K562 (cell line): ENCODE results near the gene GSX2. TPM values are rescaled to one million over a fixed set of nuclear protein-coding genes. Genes with fewer than 3 reads are reported as not detected.

Experiments used
- ATF7 ChIP-seq: fragments of 450-650 bp; IDR thresholded peaks from 2 replicates; pipeline ENCODE4 v1.7.1; 2014; ENCODE audit warnings: mild to moderate bottlenecking, moderate library complexity
- CXXC5 ChIP-seq: fragments of 250-450 bp; sonication (Bioruptor Pico); IDR thresholded peaks from 2 replicates; pipeline ENCODE4 v1.8.0; 2022; ENCODE audit warnings: inconsistent platforms, mild to moderate bottlenecking, moderate library complexity
- EP400 ChIP-seq: fragments of 450-650 bp; IDR thresholded peaks from 2 replicates; pipeline ENCODE4 v1.6.1; 2017; ENCODE audit warnings: antibody characterized with exemption, mild to moderate bottlenecking, moderate library complexity
- HCFC1 ChIP-seq: IDR thresholded peaks from 2 replicates; pipeline ENCODE4 v1.6.1; 2012; ENCODE audit warnings: low read depth, low read length, improper control_type of control experiment
- LEF1 ChIP-seq: fragments of 450-650 bp; IDR thresholded peaks from 2 replicates; pipeline ENCODE4 v1.6.1; 2016; ENCODE audit warnings: mild to moderate bottlenecking
- MAFK ChIP-seq: IDR thresholded peaks from 2 replicates; pipeline ENCODE4 v1.6.1; 2011; ENCODE audit warnings: low read length, improper control_type of control experiment
- MEIS2 ChIP-seq: fragments of 450-650 bp; IDR thresholded peaks from 2 replicates; pipeline ENCODE4 v1.6.1; 2014; ENCODE audit warnings: mild to moderate bottlenecking; ENCODE audit not compliant: partially characterized antibody
- RBM22 ChIP-seq: fragments of 200-400 bp; formaldehyde crosslinking; IDR thresholded peaks from 2 replicates; pipeline ENCODE4 v1.6.1; 2018; ENCODE audit warnings: low read length, low read depth; ENCODE audit not compliant: poor library complexity, severe bottlenecking
- RUNX1 ChIP-seq: sonication (generic); IDR thresholded peaks from 2 replicates; pipeline ENCODE4 v1.6.1; 2016; ENCODE audit warnings: antibody characterized with exemption, low read depth
- SMAD2 ChIP-seq: fragments of 150-350 bp; IDR thresholded peaks from 2 replicates; pipeline ENCODE4 v1.6.1; 2014; ENCODE audit warnings: low read depth, mild to moderate bottlenecking, low read length
- SREBF2 ChIP-seq: sonication (generic); formaldehyde crosslinking; IDR thresholded peaks from 2 replicates; pipeline ENCODE4 v1.4.0; 2020; ENCODE audit warnings: mild to moderate bottlenecking, missing genetic modification reagents
- TAF7 ChIP-seq: fragments of 450-650 bp; IDR thresholded peaks from 2 replicates; pipeline ENCODE4 v1.6.1; 2016; ENCODE audit warnings: missing genetic modification characterization, missing compliant biosample characterization
- ZFX ChIP-seq: sonication (generic); formaldehyde crosslinking; IDR thresholded peaks from 2 replicates; pipeline ENCODE4 v1.8.0; 2022; ENCODE audit warnings: mild to moderate bottlenecking, missing genetic modification reagents, moderate library complexity
- ZKSCAN8 ChIP-seq: fragments of 200-800 bp; sonication (Bioruptor generic); IDR thresholded peaks from 2 replicates; pipeline ENCODE4 v1.6.1; 2016; ENCODE audit warnings: missing genetic modification characterization, missing compliant biosample characterization
- ZNF316 ChIP-seq: fragments of 450-650 bp; IDR thresholded peaks from 2 replicates; pipeline ENCODE4 v1.6.1; 2016
- ZNF76 ChIP-seq: fragments of 250-450 bp; sonication (Bioruptor Pico); IDR thresholded peaks from 2 replicates; pipeline ENCODE4 v1.4.0; 2020; ENCODE audit warnings: mild to moderate bottlenecking, moderate library complexity, borderline replicate concordance
- polyA plus RNA-seq, 8 experiments: library from polyadenylated mRNA; depleted of rRNA in 4 of 8; stranded (reverse) in 5 of 8; unstranded in 3 of 8; fragments of >200 nt; fragmentation: Nextera tagmentation in 2 of 8; fragmentation: Illumina TruSeq in 1 of 8; extraction: Ambion mirVana in 2 of 8; extraction: Trizol in 1 of 8; gene quantifications; 2 replicates each; pipeline versions ENCODE4 v1.2.1 to v1.2.3, GENCODE V29; 2011 to 2014; ENCODE audit warnings: inconsistent platforms in 1 of 8, missing spikeins in 1 of 8
- total RNA-seq, 7 experiments: library from RNA; depleted of rRNA in 6 of 7; stranded (reverse); fragments of >200 nt in 6 of 7; fragmentation: Illumina TruSeq in 2 of 7; extraction: Trizol in 2 of 7; gene quantifications; 2 replicates each; pipeline versions ENCODE4 v1.2.1 to v1.2.3, GENCODE V29; 2011 to 2021; ENCODE audit warnings: low replicate concordance in 1 of 7
- TF ChIP-seq, protein P1 (sequence below): IDR thresholded peaks from 2 replicates; pipeline ENCODE4 v1.6.1; 2012; ENCODE audit warnings: low read depth, low read length, improper control_type of control experiment, borderline replicate concordance
- TF ChIP-seq, protein P2 (sequence below): sonication (generic); formaldehyde crosslinking; IDR thresholded peaks from 2 replicates; pipeline ENCODE4 v1.8.0; 2022; ENCODE audit warnings: missing genetic modification reagents, mild to moderate bottlenecking, moderate library complexity, borderline replicate concordance
- TF ChIP-seq, protein P3 (sequence below): fragments of 200-800 bp; sonication (Bioruptor generic); IDR thresholded peaks from 2 replicates; pipeline ENCODE4 v1.6.1; 2017; ENCODE audit warnings: missing genetic modification characterization, missing compliant biosample characterization
- TF ChIP-seq, protein P4 (sequence below): sonication (generic); formaldehyde crosslinking; IDR thresholded peaks from 2 replicates; pipeline ENCODE4 v1.8.0; 2022; ENCODE audit warnings: mild to moderate bottlenecking, low read depth, missing genetic modification reagents
- TF ChIP-seq, protein P5 (sequence below): sonication (generic); formaldehyde crosslinking; IDR thresholded peaks from 2 replicates; pipeline ENCODE4 v1.8.1; 2023; ENCODE audit warnings: mild to moderate bottlenecking, missing genetic modification reagents

GSX2 gene
- total and polyA plus RNA-seq, 9 of the 15 experiments (the other 6 are each of a cell fraction or from before 2014, with no cell fraction given) = not detected

DNA sequence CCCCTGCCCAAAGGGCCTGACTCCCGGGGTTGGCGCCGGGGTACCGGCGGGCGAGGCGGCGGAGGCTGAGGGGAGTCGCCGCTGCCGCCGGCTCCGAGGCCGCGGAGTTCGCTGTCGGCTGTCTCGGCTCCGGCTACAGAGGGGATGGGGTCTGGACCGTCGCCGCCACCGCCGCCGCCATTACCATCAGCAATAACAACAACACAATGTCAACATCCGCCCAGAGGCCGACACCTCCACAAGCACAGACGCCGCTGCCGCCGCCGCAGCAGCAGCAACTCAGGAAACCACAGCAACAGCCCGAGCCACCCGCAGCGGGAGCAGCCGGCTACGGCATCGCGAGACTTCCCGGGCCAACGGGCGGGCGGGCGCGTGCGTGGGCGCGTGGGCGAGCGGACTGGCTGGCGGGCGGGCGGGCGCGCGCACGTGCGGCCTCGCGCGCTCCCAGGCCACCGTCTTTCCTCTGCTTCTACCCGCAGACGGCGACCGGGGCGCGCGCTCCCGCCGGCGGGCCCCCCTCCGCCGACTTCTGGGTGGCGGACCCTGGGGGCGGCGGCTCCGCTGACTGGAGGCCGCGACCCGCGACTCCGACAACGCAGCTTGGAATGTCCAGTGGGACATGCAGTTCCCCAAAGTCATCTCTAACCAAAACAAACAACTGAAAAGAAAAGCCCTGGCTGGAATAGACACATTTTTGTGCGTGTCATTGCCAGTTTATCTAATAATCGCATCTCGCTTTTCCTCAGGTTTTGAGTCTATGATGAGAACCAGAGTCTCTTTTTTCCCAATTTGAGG lies 35.4 kb upstream of the GSX2 start, which contains the start of gene CHIC2 (continued):
- TF ChIP-seq, protein P1, sequence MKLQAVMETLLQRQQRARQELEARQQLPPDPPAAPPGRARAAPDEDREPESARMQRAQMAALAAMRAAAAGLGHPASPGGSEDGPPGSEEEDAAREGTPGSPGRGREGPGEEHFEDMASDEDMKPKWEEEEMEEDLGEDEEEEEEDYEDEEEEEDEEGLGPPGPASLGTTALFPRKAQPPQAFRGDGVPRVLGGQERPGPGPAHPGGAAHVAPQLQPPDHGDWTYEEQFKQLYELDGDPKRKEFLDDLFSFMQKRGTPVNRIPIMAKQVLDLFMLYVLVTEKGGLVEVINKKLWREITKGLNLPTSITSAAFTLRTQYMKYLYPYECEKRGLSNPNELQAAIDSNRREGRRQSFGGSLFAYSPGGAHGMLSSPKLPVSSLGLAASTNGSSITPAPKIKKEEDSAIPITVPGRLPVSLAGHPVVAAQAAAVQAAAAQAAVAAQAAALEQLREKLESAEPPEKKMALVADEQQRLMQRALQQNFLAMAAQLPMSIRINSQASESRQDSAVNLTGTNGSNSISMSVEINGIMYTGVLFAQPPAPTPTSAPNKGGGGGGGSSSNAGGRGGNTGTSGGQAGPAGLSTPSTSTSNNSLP = no peak
- TF ChIP-seq TAF7 (tag) = peak; percentile 16; the same call in 1 of the 2 replicates
- TF ChIP-seq, protein P2, sequence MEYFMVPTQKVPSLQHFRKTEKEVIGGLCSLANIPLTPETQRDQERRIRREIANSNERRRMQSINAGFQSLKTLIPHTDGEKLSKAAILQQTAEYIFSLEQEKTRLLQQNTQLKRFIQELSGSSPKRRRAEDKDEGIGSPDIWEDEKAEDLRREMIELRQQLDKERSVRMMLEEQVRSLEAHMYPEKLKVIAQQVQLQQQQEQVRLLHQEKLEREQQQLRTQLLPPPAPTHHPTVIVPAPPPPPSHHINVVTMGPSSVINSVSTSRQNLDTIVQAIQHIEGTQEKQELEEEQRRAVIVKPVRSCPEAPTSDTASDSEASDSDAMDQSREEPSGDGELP (CRISPR knock-in tag) = peak; percentile 64
- TF ChIP-seq, protein P3, sequence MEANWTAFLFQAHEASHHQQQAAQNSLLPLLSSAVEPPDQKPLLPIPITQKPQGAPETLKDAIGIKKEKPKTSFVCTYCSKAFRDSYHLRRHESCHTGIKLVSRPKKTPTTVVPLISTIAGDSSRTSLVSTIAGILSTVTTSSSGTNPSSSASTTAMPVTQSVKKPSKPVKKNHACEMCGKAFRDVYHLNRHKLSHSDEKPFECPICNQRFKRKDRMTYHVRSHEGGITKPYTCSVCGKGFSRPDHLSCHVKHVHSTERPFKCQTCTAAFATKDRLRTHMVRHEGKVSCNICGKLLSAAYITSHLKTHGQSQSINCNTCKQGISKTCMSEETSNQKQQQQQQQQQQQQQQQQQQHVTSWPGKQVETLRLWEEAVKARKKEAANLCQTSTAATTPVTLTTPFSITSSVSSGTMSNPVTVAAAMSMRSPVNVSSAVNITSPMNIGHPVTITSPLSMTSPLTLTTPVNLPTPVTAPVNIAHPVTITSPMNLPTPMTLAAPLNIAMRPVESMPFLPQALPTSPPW (CRISPR knock-in tag) = peak; percentile 91
- TF ChIP-seq ZKSCAN8 = peak; percentile 56; the same call in 1 of the 2 replicates
- TF ChIP-seq ZNF316 = no peak
- no peak for TF ChIP-seq MAFK
- peak; percentile 49 for TF ChIP-seq RBM22
- TF ChIP-seq MEIS2 = peak; percentile 19
- TF ChIP-seq, protein P4, sequence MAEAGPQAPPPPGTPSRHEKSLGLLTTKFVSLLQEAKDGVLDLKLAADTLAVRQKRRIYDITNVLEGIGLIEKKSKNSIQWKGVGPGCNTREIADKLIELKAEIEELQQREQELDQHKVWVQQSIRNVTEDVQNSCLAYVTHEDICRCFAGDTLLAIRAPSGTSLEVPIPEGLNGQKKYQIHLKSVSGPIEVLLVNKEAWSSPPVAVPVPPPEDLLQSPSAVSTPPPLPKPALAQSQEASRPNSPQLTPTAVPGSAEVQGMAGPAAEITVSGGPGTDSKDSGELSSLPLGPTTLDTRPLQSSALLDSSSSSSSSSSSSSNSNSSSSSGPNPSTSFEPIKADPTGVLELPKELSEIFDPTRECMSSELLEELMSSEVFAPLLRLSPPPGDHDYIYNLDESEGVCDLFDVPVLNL (CRISPR knock-in tag) = no peak
- no peak for TF ChIP-seq RUNX1
- no peak for TF ChIP-seq SREBF2 (CRISPR knock-in tag)
- peak; percentile 43; the same call in 1 of the 2 replicates for TF ChIP-seq ATF7
- 0 out of 2 replicates have a peak, but pooled peaks have one; percentile 37 for TF ChIP-seq ZNF76 (CRISPR knock-in tag)
- TF ChIP-seq LEF1 = no peak
- TF ChIP-seq, protein P5, sequence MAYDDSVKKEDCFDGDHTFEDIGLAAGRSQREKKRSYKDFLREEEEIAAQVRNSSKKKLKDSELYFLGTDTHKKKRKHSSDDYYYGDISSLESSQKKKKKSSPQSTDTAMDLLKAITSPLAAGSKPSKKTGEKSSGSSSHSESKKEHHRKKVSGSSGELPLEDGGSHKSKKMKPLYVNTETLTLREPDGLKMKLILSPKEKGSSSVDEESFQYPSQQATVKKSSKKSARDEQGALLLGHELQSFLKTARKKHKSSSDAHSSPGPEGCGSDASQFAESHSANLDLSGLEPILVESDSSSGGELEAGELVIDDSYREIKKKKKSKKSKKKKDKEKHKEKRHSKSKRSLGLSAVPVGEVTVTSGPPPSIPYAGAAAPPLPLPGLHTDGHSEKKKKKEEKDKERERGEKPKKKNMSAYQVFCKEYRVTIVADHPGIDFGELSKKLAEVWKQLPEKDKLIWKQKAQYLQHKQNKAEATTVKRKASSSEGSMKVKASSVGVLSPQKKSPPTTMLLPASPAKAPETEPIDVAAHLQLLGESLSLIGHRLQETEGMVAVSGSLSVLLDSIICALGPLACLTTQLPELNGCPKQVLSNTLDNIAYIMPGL (CRISPR knock-in tag) = peak; percentile 27; the same call in 1 of the 2 replicates
- TF ChIP-seq CXXC5 (CRISPR knock-in tag) = peak; percentile 91
- peak; percentile 22; the same call in 1 of the 2 replicates for TF ChIP-seq HCFC1
- TF ChIP-seq EP400 = peak; percentile 45; the same call in 1 of the 2 replicates
- peak; percentile 93 for TF ChIP-seq ZFX (CRISPR knock-in tag)
- TF ChIP-seq SMAD2 = no peak
